Measurements from ENCODE around the gene C1orf87.
"Not testable (repeated sequence)": the region's sequence is repeated elsewhere in the genome, so short reads cannot be mapped to it uniquely, and the experiment has no call there.

Gene C1orf87

DNA sequence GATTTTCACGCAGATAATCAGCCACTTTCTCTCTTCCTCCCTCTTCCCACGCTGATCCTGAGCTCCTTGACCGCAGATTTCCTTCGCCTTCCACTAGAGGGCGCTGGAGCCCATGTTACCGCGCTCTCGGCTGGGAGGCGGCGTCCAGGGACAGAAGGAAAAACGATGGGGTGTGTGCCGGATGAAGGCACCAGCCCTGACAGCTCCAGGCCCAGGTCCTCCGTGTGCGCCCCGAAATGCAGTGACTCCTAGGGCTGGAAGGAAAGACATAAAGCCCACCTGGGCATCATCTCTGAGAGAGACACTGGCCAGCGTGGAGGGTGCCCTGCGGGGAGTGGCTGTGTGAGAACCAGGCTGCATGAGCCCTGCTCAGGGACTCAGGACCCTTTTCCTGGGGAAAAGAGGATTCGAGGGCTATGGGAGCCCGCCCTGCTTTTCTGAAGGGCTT is 102.1 kb downstream of the C1orf87 start:
- Histone ChIP-seq H3K9me3 (ENCODE audit: control insufficient read depth in 1 of 2, low read length in 2 of 2) (no peaks in the 10 kb centered on the region), H3K36me3 (ENCODE audit: control insufficient read depth in 1 of 2, insufficient read depth in 2 of 2, low read length in 2 of 2) (no peaks in the 10 kb centered on the region), H3K4me3 (ENCODE audit: low read depth in 1 of 2, low read length in 2 of 2) (no peak overlapping the region), H3K4me1 (ENCODE audit: control insufficient read depth in 1 of 2, insufficient read depth in 2 of 2, low read length in 2 of 2) (peaks cover 0 to under 1% of the 10 kb centered on the region in 2 donors), H3K27me3 (ENCODE audit: low read depth, low read length) (peaks cover 4% of the 10 kb centered on the region), H3K27ac (ENCODE audit: low read length) (no peak overlapping the region)

DNA sequence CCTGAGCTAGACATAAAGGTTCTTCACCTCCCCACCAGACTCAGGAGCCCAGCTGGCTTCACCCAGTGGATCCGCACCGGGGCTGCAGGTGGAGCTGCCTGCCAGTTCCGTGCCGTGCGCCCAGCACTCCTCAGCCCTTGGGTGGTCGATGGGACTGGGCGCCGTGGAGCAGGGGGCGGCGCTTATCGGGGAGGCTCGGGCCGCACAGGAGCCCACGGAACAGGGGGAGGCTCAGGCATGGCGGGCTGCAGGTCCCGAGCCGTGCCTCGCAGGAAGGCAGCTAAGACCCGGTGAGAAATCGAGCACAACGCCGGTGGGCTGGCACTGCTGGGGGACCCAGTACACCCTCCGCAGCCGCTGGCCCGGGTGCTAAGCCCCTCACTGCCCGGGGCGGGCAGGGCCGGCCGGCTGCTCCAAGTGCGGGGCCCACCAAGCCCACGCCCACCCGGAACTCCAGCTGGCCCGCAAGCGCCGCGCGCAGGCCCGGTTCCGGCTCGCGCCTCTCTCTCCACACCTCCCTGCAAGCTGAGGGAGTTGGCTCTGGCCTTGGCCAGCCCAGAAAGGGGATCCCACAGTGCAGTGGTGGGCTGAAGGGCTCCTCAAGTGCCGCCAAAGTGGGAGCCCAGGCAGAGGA is 103.9 kb downstream of the C1orf87 start:
- not testable (repeated sequence) for H3K4me3 ChIP-seq (ENCODE audit: low read depth in 1 of 2, low read length in 2 of 2); H3K27ac ChIP-seq (ENCODE audit: low read length); H3K9me3 ChIP-seq (ENCODE audit: control insufficient read depth in 1 of 2, low read length in 2 of 2); H3K27me3 ChIP-seq (ENCODE audit: low read depth, low read length); H3K36me3 ChIP-seq (ENCODE audit: control insufficient read depth in 1 of 2, insufficient read depth in 2 of 2, low read length in 2 of 2); H3K4me1 ChIP-seq (ENCODE audit: control insufficient read depth in 1 of 2, insufficient read depth in 2 of 2, low read length in 2 of 2)

DNA sequence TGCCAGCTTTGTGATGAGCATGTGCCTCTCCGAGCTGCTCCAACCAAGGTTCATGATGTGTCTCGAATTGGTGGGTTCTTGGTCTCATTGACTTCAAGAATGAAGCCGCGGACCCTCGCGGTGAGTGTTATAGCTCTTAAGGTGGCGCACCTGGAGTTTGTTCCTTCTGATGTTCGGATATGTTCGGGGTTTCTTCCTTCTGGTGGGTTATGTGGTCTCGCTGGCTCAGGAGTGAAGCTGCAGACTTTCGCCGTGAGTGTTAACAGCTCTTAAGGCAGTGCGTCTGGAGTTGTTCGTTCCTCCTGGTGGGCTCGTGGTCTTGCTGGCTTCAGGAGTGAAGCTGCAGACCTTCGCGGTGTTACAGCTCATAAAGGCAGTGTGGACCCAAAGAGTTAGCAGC is 104.8 kb downstream of the C1orf87 start:
- not testable (repeated sequence) for H3K4me1 ChIP-seq (ENCODE audit: control insufficient read depth in 1 of 2, insufficient read depth in 2 of 2, low read length in 2 of 2); H3K27me3 ChIP-seq (ENCODE audit: low read depth, low read length); H3K27ac ChIP-seq (ENCODE audit: low read length); H3K4me3 ChIP-seq (ENCODE audit: low read depth in 1 of 2, low read length in 2 of 2); H3K36me3 ChIP-seq (ENCODE audit: control insufficient read depth in 1 of 2, insufficient read depth in 2 of 2, low read length in 2 of 2); H3K9me3 ChIP-seq (ENCODE audit: control insufficient read depth in 1 of 2, low read length in 2 of 2)

DNA sequence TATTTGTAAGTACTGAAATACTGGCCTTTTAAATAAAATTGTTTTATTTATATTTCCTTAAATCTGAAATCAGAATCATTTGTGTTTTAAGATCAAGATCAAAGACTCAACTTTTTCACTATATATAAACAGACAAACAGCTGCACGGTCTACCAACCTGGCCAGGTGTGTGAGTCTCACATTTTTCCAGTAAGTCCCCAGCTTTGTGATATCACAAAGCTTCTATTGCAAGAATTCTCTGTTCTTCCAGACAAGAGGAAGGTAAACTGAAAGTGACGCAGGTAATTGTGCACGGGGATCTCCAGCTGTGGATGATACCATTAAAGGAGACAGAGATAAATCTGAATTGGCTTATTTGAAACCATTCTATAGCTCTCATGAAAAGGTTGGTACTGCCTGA is 105.8 kb downstream of the C1orf87 start:
- no peak overlapping the region for H3K4me3 ChIP-seq (ENCODE audit: low read depth in 1 of 2, low read length in 2 of 2)
- H3K27ac ChIP-seq (ENCODE audit: low read length): no peak overlapping the region
- no peaks in the 10 kb centered on the region for H3K36me3 ChIP-seq (ENCODE audit: control insufficient read depth in 1 of 2, insufficient read depth in 2 of 2, low read length in 2 of 2)
- H3K27me3 ChIP-seq (ENCODE audit: low read depth, low read length): no peaks in the 10 kb centered on the region
- no peaks in the 10 kb centered on the region for H3K4me1 ChIP-seq (ENCODE audit: control insufficient read depth in 1 of 2, insufficient read depth in 2 of 2, low read length in 2 of 2)
- H3K9me3 ChIP-seq (ENCODE audit: control insufficient read depth in 1 of 2, low read length in 2 of 2): no peaks in the 10 kb centered on the region

DNA sequence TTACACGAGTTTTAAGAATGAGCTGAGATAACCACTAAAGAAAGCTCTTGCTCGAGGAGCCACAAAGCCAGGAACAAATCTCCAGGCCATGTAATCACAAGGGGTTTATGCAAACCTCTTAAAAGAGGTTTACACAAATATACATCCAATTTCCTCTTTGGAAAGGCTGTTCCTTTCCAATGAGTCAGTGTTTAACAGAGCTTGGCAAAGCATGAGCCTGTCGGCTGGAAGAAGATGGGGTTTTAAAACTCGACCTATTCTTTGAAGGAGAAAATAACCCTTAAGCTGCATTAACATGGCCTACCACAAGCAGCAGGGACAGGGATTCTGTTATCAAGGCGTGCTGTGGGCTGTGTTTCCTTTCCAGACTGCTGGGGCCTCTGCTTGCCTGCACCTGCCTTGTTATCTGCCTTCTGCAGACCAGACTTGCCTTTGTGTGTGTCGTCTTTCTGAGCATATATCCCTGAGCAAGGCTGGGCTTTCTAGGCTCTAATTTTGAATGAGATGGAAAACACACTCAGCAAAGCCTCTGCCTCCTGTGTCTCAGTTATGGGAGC is 106.4 kb downstream of the C1orf87 start:
- no peak overlapping the region for H3K4me3 ChIP-seq (ENCODE audit: low read depth in 1 of 2, low read length in 2 of 2)
- no peaks in the 10 kb centered on the region for H3K9me3 ChIP-seq (ENCODE audit: control insufficient read depth in 1 of 2, low read length in 2 of 2)
- no peaks in the 10 kb centered on the region for H3K27me3 ChIP-seq (ENCODE audit: low read depth, low read length)
- no peaks in the 10 kb centered on the region for H3K4me1 ChIP-seq (ENCODE audit: control insufficient read depth in 1 of 2, insufficient read depth in 2 of 2, low read length in 2 of 2)
- no peaks in the 10 kb centered on the region for H3K36me3 ChIP-seq (ENCODE audit: control insufficient read depth in 1 of 2, insufficient read depth in 2 of 2, low read length in 2 of 2)
- H3K27ac ChIP-seq (ENCODE audit: low read length): no peak overlapping the region

DNA sequence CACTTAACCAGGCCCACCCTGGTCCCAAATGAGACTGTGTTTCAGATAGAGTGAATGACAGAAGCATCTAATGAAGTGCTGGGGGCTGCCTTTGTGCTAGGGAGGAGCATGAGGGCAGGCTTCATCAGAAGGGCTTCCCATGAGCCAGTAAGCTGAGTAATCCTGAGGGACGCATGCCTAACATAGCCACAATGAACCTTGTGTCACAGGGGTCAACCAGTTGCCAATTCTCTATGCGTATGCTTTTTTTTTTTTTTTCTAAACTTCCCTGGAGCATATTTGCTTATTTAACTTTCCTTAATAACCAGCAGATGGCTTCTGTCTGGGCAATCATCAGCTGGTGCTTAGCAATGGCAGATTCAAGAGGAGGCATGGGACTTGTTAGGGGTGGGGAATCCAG is 121.5 kb downstream of the C1orf87 start:
- Histone ChIP-seq H3K27ac (ENCODE audit: low read length) (no peak overlapping the region), H3K4me1 (ENCODE audit: control insufficient read depth in 1 of 2, insufficient read depth in 2 of 2, low read length in 2 of 2) (peaks cover 0 to 2% of the 10 kb centered on the region in 2 donors), H3K9me3 (ENCODE audit: control insufficient read depth in 1 of 2, low read length in 2 of 2) (no peaks in the 10 kb centered on the region), H3K36me3 (ENCODE audit: control insufficient read depth in 1 of 2, insufficient read depth in 2 of 2, low read length in 2 of 2) (no peaks in the 10 kb centered on the region), H3K4me3 (ENCODE audit: low read depth in 1 of 2, low read length in 2 of 2) (no peak overlapping the region), H3K27me3 (ENCODE audit: low read depth, low read length) (no peaks in the 10 kb centered on the region)

DNA sequence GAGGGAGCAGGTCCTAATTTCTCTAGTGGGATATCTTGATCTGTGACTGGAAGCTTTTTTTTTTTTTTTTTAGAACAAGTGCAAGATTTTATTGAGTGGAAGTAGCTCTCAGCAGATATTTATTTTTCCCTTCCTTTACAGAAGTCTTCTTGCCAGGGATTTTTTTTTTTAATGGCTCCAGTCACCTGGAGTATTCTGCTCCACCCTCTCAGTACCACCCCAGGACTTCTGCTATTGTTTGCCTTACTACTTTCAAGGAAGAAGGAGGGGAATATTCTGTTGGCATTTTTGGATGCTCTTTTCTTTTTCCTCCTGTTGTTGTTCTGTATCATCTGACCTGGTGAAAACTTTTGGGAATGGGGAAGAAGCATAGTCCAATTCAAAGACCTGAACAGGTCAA is 123.9 kb downstream of the C1orf87 start:
- Histone ChIP-seq H3K27ac (ENCODE audit: low read length) (no peak overlapping the region), H3K36me3 (ENCODE audit: control insufficient read depth in 1 of 2, insufficient read depth in 2 of 2, low read length in 2 of 2) (no peaks in the 10 kb centered on the region), H3K4me3 (ENCODE audit: low read depth in 1 of 2, low read length in 2 of 2) (no peak overlapping the region), H3K27me3 (ENCODE audit: low read depth, low read length) (no peaks in the 10 kb centered on the region), H3K4me1 (ENCODE audit: control insufficient read depth in 1 of 2, insufficient read depth in 2 of 2, low read length in 2 of 2) (peaks cover 0 to 4% of the 10 kb centered on the region in 2 donors), H3K9me3 (ENCODE audit: control insufficient read depth in 1 of 2, low read length in 2 of 2) (no peaks in the 10 kb centered on the region)

DNA sequence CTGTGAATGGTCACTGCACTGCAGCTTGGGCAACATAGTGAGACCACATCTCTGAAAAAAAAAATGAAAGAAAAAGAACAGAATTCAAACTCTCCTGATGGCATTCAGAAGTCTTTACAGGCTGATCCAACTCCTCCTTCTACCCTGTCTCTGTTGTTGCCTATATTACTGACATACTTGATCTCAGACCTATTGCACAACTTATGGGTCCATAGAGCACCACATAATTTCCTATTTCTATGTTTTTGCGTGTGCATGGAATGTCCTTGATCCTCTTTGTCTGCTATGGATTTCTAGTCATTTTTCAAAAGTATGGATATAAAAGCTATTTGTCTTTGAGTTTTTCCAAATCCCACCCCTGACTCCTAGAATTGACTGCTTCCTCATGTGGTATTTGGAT is 124.6 kb downstream of the C1orf87 start:
- no peaks in the 10 kb centered on the region for H3K27me3 ChIP-seq (ENCODE audit: low read depth, low read length)
- H3K4me1 ChIP-seq (ENCODE audit: control insufficient read depth in 1 of 2, insufficient read depth in 2 of 2, low read length in 2 of 2): peaks cover 0 to 4% of the 10 kb centered on the region in 2 donors
- no peaks in the 10 kb centered on the region for H3K36me3 ChIP-seq (ENCODE audit: control insufficient read depth in 1 of 2, insufficient read depth in 2 of 2, low read length in 2 of 2)
- no peak overlapping the region for H3K27ac ChIP-seq (ENCODE audit: low read length)
- H3K9me3 ChIP-seq (ENCODE audit: control insufficient read depth in 1 of 2, low read length in 2 of 2): no peaks in the 10 kb centered on the region
- H3K4me3 ChIP-seq (ENCODE audit: low read depth in 1 of 2, low read length in 2 of 2): no peak overlapping the region

DNA sequence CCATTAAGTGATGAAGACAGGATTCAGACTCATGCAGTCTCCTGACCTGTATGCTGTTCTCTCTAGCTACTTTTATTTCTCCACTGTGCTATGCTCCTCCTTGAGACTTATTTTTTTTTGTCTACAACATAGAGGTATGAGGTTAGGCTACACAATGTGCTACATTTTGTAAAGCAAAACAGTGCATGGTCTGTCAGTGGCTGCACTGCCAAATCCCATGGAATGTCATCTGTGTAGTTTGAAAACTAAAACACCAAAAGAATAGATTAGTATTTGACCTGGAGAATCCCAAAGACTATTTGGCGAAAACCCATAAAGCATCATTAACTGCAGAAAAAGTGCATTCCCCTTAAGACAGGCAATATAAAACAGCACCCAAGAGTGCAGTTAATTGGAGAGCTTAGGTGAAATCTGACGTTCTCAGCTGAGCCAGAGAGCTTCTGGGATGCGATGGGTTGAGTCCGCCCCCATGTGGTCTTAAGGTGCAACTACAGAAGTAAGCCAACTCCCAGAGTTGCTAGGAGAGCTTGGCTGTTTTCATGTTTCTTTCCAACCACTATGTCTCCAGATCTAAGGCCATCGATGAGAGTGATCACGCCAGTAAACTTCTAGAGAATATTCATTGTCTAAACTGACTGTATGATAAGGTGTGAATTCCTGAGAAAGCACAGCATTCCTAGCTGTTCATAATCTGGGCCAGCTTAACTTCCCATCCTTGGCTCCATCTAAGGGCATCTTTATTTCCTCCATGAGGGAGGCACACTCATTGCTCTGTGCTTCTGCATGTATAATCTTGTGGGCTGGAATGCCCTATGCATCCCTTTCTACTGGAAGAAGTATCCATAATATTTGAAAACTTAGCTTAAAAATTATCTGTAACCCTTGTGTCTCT is 126.3 kb downstream of the C1orf87 start:
- no peak overlapping the region for H3K27ac ChIP-seq (ENCODE audit: low read length)
- no peaks in the 10 kb centered on the region for H3K36me3 ChIP-seq (ENCODE audit: control insufficient read depth in 1 of 2, insufficient read depth in 2 of 2, low read length in 2 of 2)
- no peak overlapping the region for H3K4me3 ChIP-seq (ENCODE audit: low read depth in 1 of 2, low read length in 2 of 2)
- no peaks in the 10 kb centered on the region for H3K9me3 ChIP-seq (ENCODE audit: control insufficient read depth in 1 of 2, low read length in 2 of 2)
- H3K27me3 ChIP-seq (ENCODE audit: low read depth, low read length): no peaks in the 10 kb centered on the region
- H3K4me1 ChIP-seq (ENCODE audit: control insufficient read depth in 1 of 2, insufficient read depth in 2 of 2, low read length in 2 of 2): peaks cover 0 to 4% of the 10 kb centered on the region in 2 donors

DNA sequence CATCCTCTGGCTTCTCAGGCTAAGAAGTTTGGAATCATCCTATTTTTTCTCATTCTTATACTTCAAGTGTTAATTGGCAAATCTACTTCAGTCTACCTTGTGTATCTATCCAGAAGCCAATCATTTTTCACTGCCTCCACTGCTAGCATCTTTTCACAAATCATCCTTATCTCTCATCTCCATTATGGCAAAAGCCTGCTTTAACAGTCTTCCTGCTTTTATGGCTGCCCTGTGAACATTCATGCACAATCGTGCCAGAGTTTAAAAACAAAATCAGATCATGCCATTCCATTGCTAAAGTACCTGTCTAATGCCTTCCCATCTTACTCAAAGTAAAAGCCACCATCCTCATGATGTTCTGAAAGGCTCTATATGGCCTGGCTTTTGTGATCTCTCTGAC is 127.8 kb downstream of the C1orf87 start:
- no peaks in the 10 kb centered on the region for H3K36me3 ChIP-seq (ENCODE audit: control insufficient read depth in 1 of 2, insufficient read depth in 2 of 2, low read length in 2 of 2)
- H3K4me3 ChIP-seq (ENCODE audit: low read depth in 1 of 2, low read length in 2 of 2): no peak overlapping the region
- no peaks in the 10 kb centered on the region for H3K27me3 ChIP-seq (ENCODE audit: low read depth, low read length)
- H3K27ac ChIP-seq (ENCODE audit: low read length): no peak overlapping the region
- H3K4me1 ChIP-seq (ENCODE audit: control insufficient read depth in 1 of 2, insufficient read depth in 2 of 2, low read length in 2 of 2): peaks cover 0 to 4% of the 10 kb centered on the region in 2 donors
- no peaks in the 10 kb centered on the region for H3K9me3 ChIP-seq (ENCODE audit: control insufficient read depth in 1 of 2, low read length in 2 of 2)
